WTC11 (cell line): ENCODE results near the gene ARF6. TPM values are rescaled to one million over a fixed set of nuclear protein-coding genes. Genes with fewer than 3 reads are reported as not detected.

Experiments
- ATAC-seq: fragments of 200-7000 bp; cut with Tn5 transposase; 2 replicates; pipeline ENCODE4 v1.10.0; 2021; ENCODE audit warnings: mild to moderate bottlenecking, moderate library complexity
- CTCF ChIA-PET: fragments of 300-600 bp; sonication (Branson Sonifier 250); formaldehyde crosslinking; loops from one replicate; lab custom pipeline; 2021; ENCODE audit warnings: antibody characterized with exemption; lab: Charles Lee
- POLR2A ChIA-PET: fragments of 350-600 bp; sonication (Branson Sonifier 250); formaldehyde crosslinking; loops from one replicate; lab custom pipeline; 2021; ENCODE audit warnings: antibody characterized with exemption; lab: Charles Lee
- DNase-seq: peaks from one replicate; pipeline ENCODE4 v3.0.0; 2021; ENCODE audit warnings: low spot score
- H3K27ac Mint-ChIP-seq: 2 replicates; pipeline ENCODE4 v1.8.0; 2021; ENCODE audit warnings: mixed read lengths
- H3K27me3 Mint-ChIP-seq: 2 replicates; pipeline ENCODE4 v1.8.0; 2021; ENCODE audit warnings: low read depth, mild to moderate bottlenecking, moderate library complexity, mixed read lengths
- H3K36me3 Mint-ChIP-seq: 2 replicates; pipeline ENCODE4 v1.8.0; 2021; ENCODE audit warnings: mixed read lengths
- H3K4me1 Mint-ChIP-seq: 2 replicates; pipeline ENCODE4 v1.8.0; 2022; ENCODE audit warnings: mixed read lengths
- H3K4me3 Mint-ChIP-seq: 2 replicates; pipeline ENCODE4 v1.8.0; 2021; ENCODE audit warnings: mild to moderate bottlenecking, moderate library complexity, mixed read lengths
- H3K9me3 Mint-ChIP-seq: 2 replicates; pipeline ENCODE4 v1.8.0; 2021; ENCODE audit warnings: mixed read lengths
- AR ChIP-seq: fragments of 250-450 bp; sonication (Bioruptor Pico); IDR thresholded peaks from 2 replicates; pipeline ENCODE4 v1.9.0; 2021; ENCODE audit warnings: mild to moderate bottlenecking
- ATF2 ChIP-seq: sonication (generic); formaldehyde crosslinking; IDR thresholded peaks from 2 replicates; pipeline ENCODE4 v1.8.1; 2022; ENCODE audit warnings: low read depth, missing genetic modification reagents, borderline replicate concordance
- ATF6 ChIP-seq: sonication (generic); formaldehyde crosslinking; IDR thresholded peaks from 2 replicates; pipeline ENCODE4 v1.8.1; 2023; ENCODE audit warnings: mild to moderate bottlenecking, missing genetic modification reagents
- CDX4 ChIP-seq: fragments of 250-450 bp; sonication (Bioruptor Pico); IDR thresholded peaks from 2 replicates; pipeline ENCODE4 v1.9.0; 2021; ENCODE audit warnings: moderate library complexity, mild to moderate bottlenecking, inconsistent platforms, borderline replicate concordance
- CTCF ChIP-seq: fragments of 200-600 bp; IDR thresholded peaks from 2 replicates; pipeline ENCODE4 v1.8.0; 2022; ENCODE audit warnings: antibody characterized with exemption
- E2F5 ChIP-seq: sonication (generic); formaldehyde crosslinking; IDR thresholded peaks from 2 replicates; pipeline ENCODE4 v1.8.1; 2022; ENCODE audit warnings: mild to moderate bottlenecking, moderate library complexity, missing genetic modification reagents
- ETV6 ChIP-seq: sonication (generic); formaldehyde crosslinking; IDR thresholded peaks from 2 replicates; pipeline ENCODE4 v1.8.1; 2022; ENCODE audit warnings: mild to moderate bottlenecking, missing genetic modification reagents
- FOXJ3 ChIP-seq: sonication (generic); formaldehyde crosslinking; IDR thresholded peaks from 2 replicates; pipeline ENCODE4 v1.9.0; 2021; ENCODE audit warnings: missing genetic modification reagents, mild to moderate bottlenecking, borderline replicate concordance
- IRF2 ChIP-seq: sonication (generic); formaldehyde crosslinking; IDR thresholded peaks from 2 replicates; pipeline ENCODE4 v1.8.0; 2022; ENCODE audit warnings: low read depth, missing genetic modification reagents, borderline replicate concordance
- KAT7 ChIP-seq: sonication (generic); formaldehyde crosslinking; IDR thresholded peaks from 2 replicates; pipeline ENCODE4 v1.8.1; 2023; ENCODE audit warnings: missing genetic modification reagents, mild to moderate bottlenecking, borderline replicate concordance
- OVOL2 ChIP-seq: fragments of 250-450 bp; sonication (Bioruptor Pico); IDR thresholded peaks from 2 replicates; pipeline ENCODE4 v1.9.0; 2021; ENCODE audit warnings: mild to moderate bottlenecking, borderline replicate concordance
- RELA ChIP-seq: sonication (generic); formaldehyde crosslinking; IDR thresholded peaks from 2 replicates; pipeline ENCODE4 v1.8.1; 2022; ENCODE audit warnings: missing genetic modification reagents, mild to moderate bottlenecking, borderline replicate concordance
- RORB ChIP-seq: fragments of 250-450 bp; sonication (Bioruptor Pico); IDR thresholded peaks from 2 replicates; pipeline ENCODE4 v1.9.0; 2021; ENCODE audit warnings: mild to moderate bottlenecking
- SMAD4 ChIP-seq: sonication (generic); formaldehyde crosslinking; IDR thresholded peaks from 2 replicates; pipeline ENCODE4 v1.8.0; 2022; ENCODE audit warnings: mild to moderate bottlenecking, missing genetic modification reagents
- TEAD1 ChIP-seq: sonication (generic); formaldehyde crosslinking; IDR thresholded peaks from 2 replicates; pipeline ENCODE4 v1.8.0; 2022; ENCODE audit warnings: mild to moderate bottlenecking, missing genetic modification reagents
- USF1 ChIP-seq: sonication (generic); formaldehyde crosslinking; IDR thresholded peaks from 2 replicates; pipeline ENCODE4 v1.8.0; 2022; ENCODE audit warnings: mild to moderate bottlenecking, missing genetic modification reagents
- ZBTB21 ChIP-seq: sonication (generic); formaldehyde crosslinking; IDR thresholded peaks from 2 replicates; pipeline ENCODE4 v1.8.1; 2023; ENCODE audit warnings: mild to moderate bottlenecking, missing genetic modification reagents, borderline replicate concordance
- ZBTB43 ChIP-seq: sonication (generic); formaldehyde crosslinking; IDR thresholded peaks from 2 replicates; pipeline ENCODE4 v1.8.1; 2023; ENCODE audit warnings: mild to moderate bottlenecking, missing genetic modification reagents
- ZNF396 ChIP-seq: fragments of 250-450 bp; sonication (Bioruptor Pico); IDR thresholded peaks from 2 replicates; pipeline ENCODE4 v1.8.0; 2021; ENCODE audit warnings: mild to moderate bottlenecking, moderate library complexity, borderline replicate concordance
- ZNF423 ChIP-seq: fragments of 250-450 bp; sonication (Bioruptor Pico); IDR thresholded peaks from 2 replicates; pipeline ENCODE4 v2.1.2; 2022; ENCODE audit warnings: mild to moderate bottlenecking, moderate library complexity
- ZNF425 ChIP-seq: fragments of 250-450 bp; sonication (Bioruptor Pico); conservative IDR thresholded peaks from 2 replicates; pipeline ENCODE4 v1.9.0; 2021; ENCODE audit warnings: mild to moderate bottlenecking
- ZSCAN18 ChIP-seq: fragments of 250-450 bp; sonication (Bioruptor Pico); IDR thresholded peaks from 2 replicates; pipeline ENCODE4 v2.1.2; 2022; ENCODE audit warnings: mild to moderate bottlenecking, moderate library complexity
- total RNA-seq: library from RNA; stranded (reverse); gene quantifications from 3 replicates; pipeline ENCODE4 v1.2.3, GENCODE V29; 2021

Gene ARF6
- total RNA-seq, 1 experiment from 2014 or later = 55.9 TPM

GRCh38 chr14:49923881-49924280 is 31.0 kb downstream of the ARF6 start (continued):
- TF ChIP-seq ZSCAN18 (no peak), USF1 (CRISPR knock-in tag) (no peak), ZBTB21 (CRISPR knock-in tag) (no peak), CTCF (no peak), OVOL2 (no peak), FOXJ3 (CRISPR knock-in tag) (no peak), RORB (CRISPR knock-in tag) (no peak), KAT7 (CRISPR knock-in tag) (no peak), ATF2 (CRISPR knock-in tag) (no peak), ZBTB43 (no peak), SMAD4 (no peak), TEAD1 (CRISPR knock-in tag) (no peak), ZNF396 (CRISPR knock-in tag) (no peak)

GRCh38 chr14:49924852-49925251 is 32.0 kb downstream of the ARF6 start:
- Mint-ChIP-seq H3K36me3 (no peaks in the 10 kb centered on the region), H3K27ac (no peak overlapping the region), H3K4me1 (no peaks in the 10 kb centered on the region; the same call in 1 of the 2 replicates), H3K4me3 (no peak overlapping the region), H3K27me3 (no peaks in the 10 kb centered on the region), H3K9me3 (no peaks in the 10 kb centered on the region)
- ATAC-seq (no peak), DNase-seq (no peak)
- ChIA-PET POLR2A (interaction anchor here (0.7 kb wide), 1 partner anchor 66 kb away, joined by 3 read pairs; no protein-coding TSS in a partner anchor), CTCF (no interaction called here)
- TF ChIP-seq IRF2 (no peak), ETV6 (CRISPR knock-in tag) (no peak), ZNF423 (CRISPR knock-in tag) (no peak), AR (CRISPR knock-in tag) (no peak), ZNF425 (CRISPR knock-in tag) (no peak), ATF6 (CRISPR knock-in tag) (no peak), RELA (CRISPR knock-in tag) (no peak), CDX4 (CRISPR knock-in tag) (no peak), E2F5 (CRISPR knock-in tag) (no peak)
